ENCODE measurements around the gene DHRS3. TPM values are rescaled to one million over a fixed set of nuclear protein-coding genes. Genes with fewer than 3 reads are reported as not detected.

The DHRS3 gene
- total RNA-seq, 1 donor from 2014 or later = 214 TPM

GRCh38 chr1:12595757-12596006 lies 22.3 kb downstream of the DHRS3 start:
- H3K27me3 Mint-ChIP-seq = no peaks in the 10 kb centered on the region
- H3K4me3 Mint-ChIP-seq (ENCODE audit: low read depth) = peak overlapping the region; percentile 57
- H3K9me3 Mint-ChIP-seq (ENCODE audit: low read depth) = no peaks in the 10 kb centered on the region
- DNase-seq (ENCODE audit: low spot score, unreplicated experiment) = peak; percentile 77
- peaks cover 65% of the 10 kb centered on the region for H3K4me1 Mint-ChIP-seq (ENCODE audit: low read depth)
- no peak for TF ChIP-seq CTCF (IDR thresholded peaks at IDR 0.05; ENCODE audit: unreplicated experiment)
- peaks cover 21% of the 10 kb centered on the region for H3K36me3 Mint-ChIP-seq (ENCODE audit: insufficient read depth)
- peak overlapping the region; percentile 84 for H3K27ac Mint-ChIP-seq

GRCh38 chr1:12594966-12595756 lies 22.8 kb downstream of the DHRS3 start:
- no peak for TF ChIP-seq CTCF (IDR thresholded peaks at IDR 0.05; ENCODE audit: unreplicated experiment)
- Mint-ChIP-seq H3K36me3 (ENCODE audit: insufficient read depth) (peaks cover 19% of the 10 kb centered on the region), H3K4me1 (ENCODE audit: low read depth) (peaks cover 60% of the 10 kb centered on the region), H3K27ac (peak overlapping the region; percentile 96), H3K9me3 (ENCODE audit: low read depth) (no peaks in the 10 kb centered on the region), H3K4me3 (ENCODE audit: low read depth) (peak overlapping the region; percentile 66), H3K27me3 (no peaks in the 10 kb centered on the region)
- peak; percentile 53 for DNase-seq (ENCODE audit: low spot score, unreplicated experiment)

- TF ChIP-seq CTCF (IDR thresholded peaks at IDR 0.05; ENCODE audit: unreplicated experiment) = no peak
- no peak for DNase-seq (ENCODE audit: low spot score, unreplicated experiment)
- H3K4me1 Mint-ChIP-seq (ENCODE audit: low read depth) = peaks cover 54% of the 10 kb centered on the region
- H3K36me3 Mint-ChIP-seq (ENCODE audit: insufficient read depth) = peaks cover 18% of the 10 kb centered on the region
- H3K9me3 Mint-ChIP-seq (ENCODE audit: low read depth) = no peaks in the 10 kb centered on the region
- H3K27ac Mint-ChIP-seq = peak overlapping the region; percentile 96
- H3K4me3 Mint-ChIP-seq (ENCODE audit: low read depth) = peak overlapping the region; percentile 66
- no peaks in the 10 kb centered on the region for H3K27me3 Mint-ChIP-seq
Observed at GRCh38 chr1:12594490-12594889, 23.5 kb downstream of the DHRS3 start.

DNA sequence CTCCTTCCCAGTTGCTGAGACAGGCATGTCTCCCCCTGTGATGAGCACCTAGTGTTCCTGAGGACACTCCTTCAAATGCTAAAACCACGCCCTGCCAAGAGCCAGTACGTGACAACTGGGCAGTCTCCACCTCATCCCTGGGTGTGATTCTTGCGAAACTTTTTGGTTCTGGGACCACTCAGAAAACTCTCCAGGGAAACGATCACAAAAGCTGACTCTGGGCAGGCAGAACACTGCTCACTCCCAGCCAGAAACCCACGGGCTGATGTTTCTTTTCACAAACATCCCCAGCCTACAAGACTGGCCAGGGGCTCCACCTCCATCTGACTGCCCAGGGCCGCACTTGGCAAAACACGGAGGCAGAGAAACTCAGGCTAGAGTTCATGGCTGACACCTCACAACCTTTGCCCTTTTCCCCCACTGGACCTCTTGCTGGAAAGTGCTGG lies 24.4 kb downstream of the DHRS3 start:
- Mint-ChIP-seq H3K36me3 (ENCODE audit: insufficient read depth) (peaks cover 22% of the 10 kb centered on the region), H3K27me3 (no peaks in the 10 kb centered on the region), H3K4me3 (ENCODE audit: low read depth) (no peak overlapping the region), H3K9me3 (ENCODE audit: low read depth) (no peaks in the 10 kb centered on the region), H3K4me1 (ENCODE audit: low read depth) (peaks cover 45% of the 10 kb centered on the region), H3K27ac (peak overlapping the region; percentile 82)
- TF ChIP-seq CTCF (IDR thresholded peaks at IDR 0.05; ENCODE audit: unreplicated experiment) = no peak
- no peak for DNase-seq (ENCODE audit: low spot score, unreplicated experiment)

DNA sequence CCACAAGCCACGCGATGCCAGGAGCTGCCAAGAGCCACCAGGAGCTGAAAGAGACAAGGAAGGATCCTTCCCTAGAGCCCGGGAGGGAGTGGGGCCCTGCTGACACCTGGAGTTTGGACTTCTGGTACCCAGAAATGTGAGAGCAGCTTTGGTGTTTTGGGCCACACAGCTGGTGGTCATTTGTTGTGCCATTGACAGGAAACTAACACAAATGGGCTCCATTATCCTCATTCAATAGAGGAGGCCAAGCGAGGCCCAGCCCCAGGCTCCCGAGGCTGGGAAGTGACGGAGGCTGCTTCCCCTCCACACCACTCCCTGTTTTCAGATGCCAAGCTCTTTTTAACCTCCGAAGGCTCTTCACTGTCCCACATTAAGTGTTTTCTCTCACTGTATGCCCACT lies 25.5 kb downstream of the DHRS3 start:
- Mint-ChIP-seq H3K4me3 (ENCODE audit: low read depth) (no peak overlapping the region), H3K27me3 (no peaks in the 10 kb centered on the region), H3K4me1 (ENCODE audit: low read depth) (peaks cover 38% of the 10 kb centered on the region), H3K36me3 (ENCODE audit: insufficient read depth) (peaks cover 32% of the 10 kb centered on the region), H3K9me3 (ENCODE audit: low read depth) (no peaks in the 10 kb centered on the region), H3K27ac (peak overlapping the region; percentile 85)
- DNase-seq (ENCODE audit: low spot score, unreplicated experiment) = no peak
- TF ChIP-seq CTCF (IDR thresholded peaks at IDR 0.05; ENCODE audit: unreplicated experiment) = no peak

All from progenitor cell of endocrine pancreas (in vitro differentiated cells).